HCT116 (cell line): ENCODE data around the gene ELN. TPM values are rescaled to one million over a fixed set of nuclear protein-coding genes. Genes with fewer than 3 reads are reported as not detected.

Experiments used
- ATAC-seq: fragments of 200-7000 bp; cut with Tn5 transposase; 2 replicates; pipeline ENCODE4 v1.9.1; 2020; ENCODE audit warnings: mild to moderate bottlenecking, moderate library complexity
- BruUV-seq: library from RNA; stranded (reverse); fragments of 400-500 nt; replicated peaks from 2 replicates; lab custom pipeline; 2021; lab: Mats Ljungman, UMichigan
- CTCF ChIA-PET: fragments of 300-600 bp; sonication (Branson Sonifier 250); formaldehyde crosslinking; loops from one replicate; lab custom pipeline; 2021; ENCODE audit warnings: antibody characterized with exemption; lab: Charles Lee
- POLR2A ChIA-PET: fragments of 300-600, 350-600 bp; sonication (Branson Sonifier 250); formaldehyde crosslinking; loops from one replicate; lab custom pipeline; 2021; ENCODE audit warnings: antibody characterized with exemption; lab: Charles Lee
- RAD21 ChIA-PET, 2 experiments: fragments of 300-600 bp; sonication (Branson Sonifier 250); formaldehyde crosslinking; loops; one replicate each; lab custom pipeline; 2023; ENCODE audit warnings: low total read pairs in 2 of 2; ENCODE audit not compliant: uncharacterized antibody in 2 of 2, unreplicated experiment in 2 of 2, low non-redundant PET in 1 of 2; lab: Charles Lee
- DNase-seq: peaks from one replicate; pipeline ENCODE4 v3.0.0-alpha.2; 2010; ENCODE audit warnings: low read depth, low spot score
- H2AFZ ChIP-seq: fragments of 200-600 bp; shearing (Covaris generic), sonication (generic); 2 replicates; pipeline ENCODE4 v1.6.1; 2017; ENCODE audit warnings: low read depth, mixed run types, mixed read lengths, antibody characterized with exemption, low read length; ENCODE audit not compliant: poor library complexity, severe bottlenecking
- H3K27ac ChIP-seq: 2 replicates; pipeline ENCODE4 v1.5.1; 2012; ENCODE audit warnings: low read depth, low read length
- H3K27me3 ChIP-seq: fragments of 200-600 bp; sonication (generic); 2 replicates; pipeline ENCODE4 v1.6.1; 2016; ENCODE audit warnings: mixed run types, low read length, mixed read lengths; ENCODE audit not compliant: insufficient read depth
- H3K36me3 ChIP-seq, 2 experiments: fragments of 200-500 bp in 1 of 2; fragments of 200-600 bp in 1 of 2; sonication (Bioruptor generic) in 1 of 2; sonication (generic) in 1 of 2; 2 replicates each; pipeline versions ENCODE4 v1.5.1 to v1.6.1; 2014 to 2016; ENCODE audit warnings: low read length in 2 of 2, inconsistent platforms in 1 of 2, mixed read lengths in 1 of 2, mixed run types in 1 of 2; ENCODE audit not compliant: insufficient read depth in 2 of 2, control insufficient read depth in 1 of 2
- H3K4me1 ChIP-seq, 2 experiments: fragments of 200-600 bp in 1 of 2; sonication (generic) in 1 of 2; 2 replicates each; pipeline versions ENCODE4 v1.5.1 to v1.6.1; 2012 to 2017; ENCODE audit warnings: low read length in 2 of 2, inconsistent platforms in 1 of 2, mild to moderate bottlenecking in 1 of 2, mixed read lengths in 1 of 2, mixed run types in 1 of 2, moderate library complexity in 1 of 2; ENCODE audit not compliant: insufficient read depth in 2 of 2, control insufficient read depth in 1 of 2
- H3K4me2 ChIP-seq: fragments of 200-600 bp; sonication (generic); 2 replicates; pipeline ENCODE4 v1.6.1; 2017; ENCODE audit warnings: mixed run types, low read length, mixed read lengths
- H3K4me3 ChIP-seq, 2 experiments: fragments of 200-600 bp in 1 of 2; sonication (generic) in 1 of 2; replicated peaks in 1 of 2; 2 replicates each; pipeline ENCODE4 v1.5.1; 2011 to 2016; ENCODE audit warnings: low read length in 2 of 2, control low read depth in 1 of 2, low read depth in 1 of 2, mild to moderate bottlenecking in 1 of 2, mixed read lengths in 1 of 2, mixed run types in 1 of 2
- H3K79me2 ChIP-seq: fragments of 200-600 bp; sonication (generic); 2 replicates; pipeline ENCODE4 v1.6.1; 2017; ENCODE audit warnings: mild to moderate bottlenecking, mixed run types, low read length, moderate library complexity, mixed read lengths; ENCODE audit not compliant: insufficient read depth
- H3K9ac ChIP-seq: fragments of 200-600 bp; sonication (generic); 2 replicates; pipeline ENCODE4 v1.6.1; 2016; ENCODE audit warnings: low read length, mixed read lengths
- H3K9me2 ChIP-seq: fragments of 200-600 bp; sonication (generic), shearing (Covaris generic); 2 replicates; pipeline ENCODE4 v1.6.1; 2017; ENCODE audit warnings: mixed run types, mild to moderate bottlenecking, moderate library complexity; ENCODE audit not compliant: insufficient read depth
- H3K9me3 ChIP-seq, 2 experiments: fragments of 200-500 bp in 1 of 2; fragments of 200-600 bp in 1 of 2; sonication (Bioruptor generic) in 1 of 2; sonication (generic) in 1 of 2; 2 replicates each; pipeline ENCODE4 v1.6.1; 2014 to 2017; ENCODE audit warnings: low read length in 2 of 2, mixed read lengths in 2 of 2, inconsistent platforms in 1 of 2, low read depth in 1 of 2, mild to moderate bottlenecking in 1 of 2, mixed run types in 1 of 2, moderate library complexity in 1 of 2; ENCODE audit not compliant: control insufficient read depth in 1 of 2, insufficient read depth in 1 of 2
- H4K20me1 ChIP-seq: fragments of 200-600 bp; sonication (generic), shearing (Covaris generic); 2 replicates; pipeline ENCODE4 v1.6.1; 2017; ENCODE audit warnings: mixed run types, mild to moderate bottlenecking, moderate library complexity; ENCODE audit not compliant: insufficient read depth
- CEBPB ChIP-seq: IDR thresholded peaks from 2 replicates; pipeline ENCODE4 v1.6.1; 2012; ENCODE audit warnings: low read depth
- SRF ChIP-seq: IDR thresholded peaks from 2 replicates; pipeline ENCODE4 v1.6.1; 2012; ENCODE audit warnings: low read depth
- TCF7L2 ChIP-seq: IDR thresholded peaks from 2 replicates; pipeline ENCODE4 v1.7.0; 2011; ENCODE audit warnings: borderline replicate concordance, inconsistent platforms; ENCODE audit not compliant: insufficient read depth, insufficient read length; ENCODE audit errors: extremely low read depth
- intact Hi-C: fragments of 100-400 bp; cut with micrococcal nuclease; formaldehyde crosslinking; loops from 2 replicates; pipeline ENCODE4 v1.10.0; 2022
- total RNA-seq: library from RNA; stranded (reverse); gene quantifications from one replicate; pipeline ENCODE4 v1.2.1, GENCODE V29; 2021; ENCODE audit not compliant: unreplicated experiment
- TF ChIP-seq, protein P1 (sequence below), 3 experiments: fragments of 200-600 bp in 1 of 3; sonication (generic) in 1 of 3; IDR thresholded peaks in 2 of 3; conservative IDR thresholded peaks in 1 of 3; 2 replicates each; pipeline ENCODE4 v1.5.1; 2012 to 2017; ENCODE audit warnings: low read depth in 2 of 3, low read length in 2 of 3, antibody characterized with exemption in 1 of 3, borderline replicate concordance in 1 of 3, control low read depth in 1 of 3, mild to moderate bottlenecking in 1 of 3, mixed read lengths in 1 of 3, mixed run types in 1 of 3, moderate library complexity in 1 of 3; ENCODE audit not compliant: insufficient read depth in 1 of 3
- TF ChIP-seq, protein P2 (sequence below): IDR thresholded peaks from 2 replicates; pipeline ENCODE4 v1.6.1; 2012

The ELN gene
- total RNA-seq, 1 experiment from 2014 or later = 0.17 TPM

- CTCF ChIA-PET = no interaction called here
- H3K27ac ChIP-seq = peak overlapping the region; percentile 73; the same call in 1 of the 2 replicates
- POLR2A ChIA-PET = no interaction called here
- no peak overlapping the region for H3K4me3 ChIP-seq
- no peak for TF ChIP-seq CEBPB
- TF ChIP-seq, protein P1, sequence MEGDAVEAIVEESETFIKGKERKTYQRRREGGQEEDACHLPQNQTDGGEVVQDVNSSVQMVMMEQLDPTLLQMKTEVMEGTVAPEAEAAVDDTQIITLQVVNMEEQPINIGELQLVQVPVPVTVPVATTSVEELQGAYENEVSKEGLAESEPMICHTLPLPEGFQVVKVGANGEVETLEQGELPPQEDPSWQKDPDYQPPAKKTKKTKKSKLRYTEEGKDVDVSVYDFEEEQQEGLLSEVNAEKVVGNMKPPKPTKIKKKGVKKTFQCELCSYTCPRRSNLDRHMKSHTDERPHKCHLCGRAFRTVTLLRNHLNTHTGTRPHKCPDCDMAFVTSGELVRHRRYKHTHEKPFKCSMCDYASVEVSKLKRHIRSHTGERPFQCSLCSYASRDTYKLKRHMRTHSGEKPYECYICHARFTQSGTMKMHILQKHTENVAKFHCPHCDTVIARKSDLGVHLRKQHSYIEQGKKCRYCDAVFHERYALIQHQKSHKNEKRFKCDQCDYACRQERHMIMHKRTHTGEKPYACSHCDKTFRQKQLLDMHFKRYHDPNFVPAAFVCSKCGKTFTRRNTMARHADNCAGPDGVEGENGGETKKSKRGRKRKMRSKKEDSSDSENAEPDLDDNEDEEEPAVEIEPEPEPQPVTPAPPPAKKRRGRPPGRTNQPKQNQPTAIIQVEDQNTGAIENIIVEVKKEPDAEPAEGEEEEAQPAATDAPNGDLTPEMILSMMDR (IDR thresholded peaks at IDR 0.05 in 2 of 3, conservative IDR thresholded peaks at IDR 0.05 in 1 of 3; ENCODE audit: borderline replicate concordance in 1 of 3, insufficient read depth in 1 of 3, low read depth in 2 of 3, low read length in 2 of 3) = no peak
- TF ChIP-seq SRF = no peak
- TF ChIP-seq TCF7L2 = no peak
- TF ChIP-seq, protein P2, sequence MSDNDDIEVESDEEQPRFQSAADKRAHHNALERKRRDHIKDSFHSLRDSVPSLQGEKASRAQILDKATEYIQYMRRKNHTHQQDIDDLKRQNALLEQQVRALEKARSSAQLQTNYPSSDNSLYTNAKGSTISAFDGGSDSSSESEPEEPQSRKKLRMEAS = no peak
- TF ChIP-seq, all 23 proteins: peak for 0
- no peaks in the 10 kb centered on the region for H3K27me3 ChIP-seq
- RAD21 ChIA-PET = interaction anchor here in 1 of 2 experiments (0.7 kb wide), 1 partner anchor 30 kb away, joined by 7 read pairs; no protein-coding TSS in a partner anchor
- BruUV-seq = no TSS peak
- H3K36me3 ChIP-seq = peaks cover 32 to 40% of the 10 kb centered on the region in 2 experiments; a peak in 3 of 4 replicates
- ATAC-seq (no peak), DNase-seq (no peak)
- H3K9ac ChIP-seq = no peak overlapping the region
- peaks cover 26 to 30% of the 10 kb centered on the region in 2 experiments for H3K4me1 ChIP-seq
- intact Hi-C loops = no loop called here
- no peaks in the 10 kb centered on the region for H4K20me1 ChIP-seq
- 0 out of 2 replicates have a peak overlapping the region, but pooled peaks have one; percentile 55 for H3K4me2 ChIP-seq
- H3K9me3 ChIP-seq = peaks cover 0 to under 1% of the 10 kb centered on the region in 2 experiments; a peak in 1 of 4 replicates
- no peaks in the 10 kb centered on the region for H3K9me2 ChIP-seq
- no peaks in the 10 kb centered on the region for H3K79me2 ChIP-seq
- H2AFZ ChIP-seq = no peak overlapping the region
These were observed 75.3 kb downstream of the ELN start for GRCh38 chr7:74103219-74103772.
